ENCODE data around the gene CDC42EP1. TPM values are rescaled to one million over a fixed set of nuclear protein-coding genes. Genes with fewer than 3 reads are reported as not detected.
"Not testable (repeated sequence)": the region's sequence is repeated elsewhere in the genome, so short reads cannot be mapped to it uniquely, and the experiment has no call there.

The CDC42EP1 gene
- total RNA-seq, 4 donors from 2014 or later, result 5.6 to 8.8 (median 6.8) TPM

- Histone ChIP-seq H3K36me3 (no peaks in the 10 kb centered on the region), H3K4me3 (no peak overlapping the region), H3K27ac (no peak overlapping the region), H3K27me3 (peaks cover 0 to 2% (median 0%) of the 10 kb centered on the region in 3 donors), H3K4me1 (no peaks in the 10 kb centered on the region), H3K9me3 (no peaks in the 10 kb centered on the region)
- intact Hi-C loops (cut with DNase I; ENCODE audit: low total_unique reads), result no loop called here
- ATAC-seq, result no peak
- no peak for DNase-seq
- TF ChIP-seq CTCF (IDR thresholded peaks at IDR 0.05 in 4 of 5, conservative IDR thresholded peaks at IDR 0.05 in 1 of 5) (no peak), POLR2A (IDR thresholded peaks at IDR 0.05) (no peak)
- in situ Hi-C loops (cut with MboI; ENCODE audit: low sequenced_read_pairs in 4 of 4), result no loop called here
Observed at GRCh38 chr22:37525746-37526350, 34.4 kb upstream of the CDC42EP1 start.

GRCh38 chr22:37526376-37526775, 33.9 kb upstream of the CDC42EP1 start:
- DNase-seq, result no peak
- in situ Hi-C loops (cut with MboI; ENCODE audit: low sequenced_read_pairs in 4 of 4) (no loop called here), intact Hi-C loops (cut with DNase I; ENCODE audit: low total_unique reads) (no loop called here)
- Histone ChIP-seq H3K4me1 (no peaks in the 10 kb centered on the region), H3K27ac (no peak overlapping the region), H3K9me3 (no peaks in the 10 kb centered on the region), H3K4me3 (no peak overlapping the region), H3K27me3 (no peaks in the 10 kb centered on the region), H3K36me3 (no peaks in the 10 kb centered on the region)
- no peak for ATAC-seq
- no peak for TF ChIP-seq POLR2A (IDR thresholded peaks at IDR 0.05)
- TF ChIP-seq CTCF (IDR thresholded peaks at IDR 0.05 in 4 of 5, conservative IDR thresholded peaks at IDR 0.05 in 1 of 5), result no peak

GRCh38 chr22:37527081-37527752, 33.1 kb upstream of the CDC42EP1 start:
- intact Hi-C loops (cut with DNase I; ENCODE audit: low total_unique reads); H3K27ac ChIP-seq; ATAC-seq; in situ Hi-C loops (cut with MboI; ENCODE audit: low sequenced_read_pairs in 4 of 4); H3K9me3 ChIP-seq; H3K36me3 ChIP-seq; H3K4me3 ChIP-seq; DNase-seq; H3K27me3 ChIP-seq; H3K4me1 ChIP-seq: not testable (repeated sequence)

- ATAC-seq; H3K36me3 ChIP-seq; DNase-seq; H3K27me3 ChIP-seq; H3K4me3 ChIP-seq; H3K27ac ChIP-seq; H3K4me1 ChIP-seq; H3K9me3 ChIP-seq; intact Hi-C loops (cut with DNase I; ENCODE audit: low total_unique reads); in situ Hi-C loops (cut with MboI; ENCODE audit: low sequenced_read_pairs in 4 of 4): not testable (repeated sequence)
Observed at GRCh38 chr22:37527952-37528351, 32.3 kb upstream of the CDC42EP1 start.

GRCh38 chr22:37529652-37530345, 30.5 kb upstream of the CDC42EP1 start:
- no peak for ATAC-seq
- no peaks in the 10 kb centered on the region for H3K9me3 ChIP-seq
- H3K27me3 ChIP-seq, result no peaks in the 10 kb centered on the region
- TF ChIP-seq POLR2A (IDR thresholded peaks at IDR 0.05), result no peak
- no peak for TF ChIP-seq CTCF (IDR thresholded peaks at IDR 0.05 in 4 of 5, conservative IDR thresholded peaks at IDR 0.05 in 1 of 5)
- no peak overlapping the region for H3K27ac ChIP-seq
- in situ Hi-C loops (cut with MboI; ENCODE audit: low sequenced_read_pairs in 4 of 4) (loop anchor here in 1 of 4 donors (10.0 kb wide), 1 partner anchor 65 kb away; no protein-coding TSS in a partner anchor), intact Hi-C loops (cut with DNase I; ENCODE audit: low total_unique reads) (no loop called here)
- no peak for DNase-seq
- H3K36me3 ChIP-seq, result no peaks in the 10 kb centered on the region
- no peak overlapping the region for H3K4me3 ChIP-seq
- no peaks in the 10 kb centered on the region for H3K4me1 ChIP-seq

All from gastrocnemius medialis (tissue), 4 donors.